Measurements from ENCODE around the gene KIF18B. TPM values are rescaled to one million over a fixed set of nuclear protein-coding genes. Genes with fewer than 3 reads are reported as not detected.

KIF18B gene
- total RNA-seq, 1 experiment from 2014 or later = 82.2 TPM

DNA sequence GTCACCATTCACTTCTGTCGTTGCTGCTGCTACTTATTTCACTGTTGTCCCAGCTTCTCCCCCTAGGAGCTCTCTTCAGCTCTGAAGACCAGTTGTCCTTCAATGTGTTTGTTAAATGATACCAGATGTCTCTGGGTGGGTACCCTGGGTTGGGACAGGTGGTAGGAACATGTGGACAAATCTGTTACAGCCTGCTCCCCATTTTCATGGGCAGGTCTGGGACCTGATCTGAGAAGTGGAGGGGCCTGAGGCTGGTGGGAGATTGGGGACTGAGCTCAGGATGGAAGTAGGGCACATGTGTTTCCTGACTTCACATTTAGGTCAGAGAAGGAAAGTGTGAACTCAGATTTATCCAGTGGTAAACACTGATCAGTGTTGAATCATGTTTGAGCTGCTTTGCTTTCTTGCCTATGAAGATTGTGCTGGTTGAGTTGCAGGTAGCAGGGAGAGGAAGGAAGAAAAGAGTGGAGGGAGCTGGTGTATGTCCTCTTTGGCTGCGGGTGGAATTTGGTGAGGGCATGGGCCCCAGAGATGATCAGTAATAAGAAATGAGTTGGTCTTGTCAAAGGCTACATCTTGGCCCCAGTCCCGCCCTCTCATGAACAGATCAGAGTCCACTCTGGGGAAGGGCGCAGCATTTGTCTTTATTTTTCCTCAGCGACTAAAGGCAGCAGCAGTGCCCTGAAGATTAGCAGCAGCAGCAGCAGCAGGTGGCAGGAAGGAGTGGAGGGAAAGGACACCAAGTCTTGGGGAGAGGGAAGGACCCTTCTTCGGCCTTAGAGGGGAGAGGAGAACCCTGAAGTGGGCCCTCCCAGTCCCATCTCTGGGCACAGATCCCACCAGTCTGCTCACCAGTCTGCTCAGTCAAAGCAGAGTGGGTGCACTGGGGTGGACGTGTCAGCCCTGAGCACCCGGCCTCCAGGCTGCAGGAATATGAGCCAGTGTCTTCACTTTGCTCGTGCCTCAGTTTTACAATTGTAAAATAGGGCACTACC, 42.3 kb downstream of the KIF18B start:
- POLR2A ChIA-PET = no interaction called here
- TF ChIP-seq ATF1 (CRISPR knock-in tag; IDR thresholded peaks at IDR 0.05) (no peak), ZNF512 (CRISPR knock-in tag; IDR thresholded peaks at IDR 0.05; ENCODE audit: borderline replicate concordance) (no peak), FOXK1 (CRISPR knock-in tag; IDR thresholded peaks at IDR 0.05) (no peak), NFE2L1 (CRISPR knock-in tag; IDR thresholded peaks at IDR 0.05) (no peak), PREB (CRISPR knock-in tag; IDR thresholded peaks at IDR 0.05; ENCODE audit: borderline replicate concordance) (no peak), ZNF263 (CRISPR knock-in tag; IDR thresholded peaks at IDR 0.05; ENCODE audit: low read depth) (no peak), EMX1 (CRISPR knock-in tag; IDR thresholded peaks at IDR 0.05) (no peak), CBFB (CRISPR knock-in tag; IDR thresholded peaks at IDR 0.05; ENCODE audit: low read depth) (no peak), ZNF317 (CRISPR knock-in tag; IDR thresholded peaks at IDR 0.05; ENCODE audit: borderline replicate concordance, low read depth) (no peak), AFF4 (CRISPR knock-in tag; IDR thresholded peaks at IDR 0.05; ENCODE audit: borderline replicate concordance) (no peak), TEAD1 (CRISPR knock-in tag; IDR thresholded peaks at IDR 0.05) (no peak), GABPB1 (CRISPR knock-in tag; IDR thresholded peaks at IDR 0.05) (no peak), CREM (CRISPR knock-in tag; IDR thresholded peaks at IDR 0.05) (no peak)
- TF ChIP-seq, protein P1, sequence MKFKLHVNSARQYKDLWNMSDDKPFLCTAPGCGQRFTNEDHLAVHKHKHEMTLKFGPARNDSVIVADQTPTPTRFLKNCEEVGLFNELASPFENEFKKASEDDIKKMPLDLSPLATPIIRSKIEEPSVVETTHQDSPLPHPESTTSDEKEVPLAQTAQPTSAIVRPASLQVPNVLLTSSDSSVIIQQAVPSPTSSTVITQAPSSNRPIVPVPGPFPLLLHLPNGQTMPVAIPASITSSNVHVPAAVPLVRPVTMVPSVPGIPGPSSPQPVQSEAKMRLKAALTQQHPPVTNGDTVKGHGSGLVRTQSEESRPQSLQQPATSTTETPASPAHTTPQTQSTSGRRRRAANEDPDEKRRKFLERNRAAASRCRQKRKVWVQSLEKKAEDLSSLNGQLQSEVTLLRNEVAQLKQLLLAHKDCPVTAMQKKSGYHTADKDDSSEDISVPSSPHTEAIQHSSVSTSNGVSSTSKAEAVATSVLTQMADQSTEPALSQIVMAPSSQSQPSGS (CRISPR knock-in tag; IDR thresholded peaks at IDR 0.05; ENCODE audit: borderline replicate concordance, low read depth) = no peak
- TF ChIP-seq, protein P2, sequence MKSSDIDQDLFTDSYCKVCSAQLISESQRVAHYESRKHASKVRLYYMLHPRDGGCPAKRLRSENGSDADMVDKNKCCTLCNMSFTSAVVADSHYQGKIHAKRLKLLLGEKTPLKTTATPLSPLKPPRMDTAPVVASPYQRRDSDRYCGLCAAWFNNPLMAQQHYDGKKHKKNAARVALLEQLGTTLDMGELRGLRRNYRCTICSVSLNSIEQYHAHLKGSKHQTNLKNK (CRISPR knock-in tag; IDR thresholded peaks at IDR 0.05) = no peak
- TF ChIP-seq, protein P3, sequence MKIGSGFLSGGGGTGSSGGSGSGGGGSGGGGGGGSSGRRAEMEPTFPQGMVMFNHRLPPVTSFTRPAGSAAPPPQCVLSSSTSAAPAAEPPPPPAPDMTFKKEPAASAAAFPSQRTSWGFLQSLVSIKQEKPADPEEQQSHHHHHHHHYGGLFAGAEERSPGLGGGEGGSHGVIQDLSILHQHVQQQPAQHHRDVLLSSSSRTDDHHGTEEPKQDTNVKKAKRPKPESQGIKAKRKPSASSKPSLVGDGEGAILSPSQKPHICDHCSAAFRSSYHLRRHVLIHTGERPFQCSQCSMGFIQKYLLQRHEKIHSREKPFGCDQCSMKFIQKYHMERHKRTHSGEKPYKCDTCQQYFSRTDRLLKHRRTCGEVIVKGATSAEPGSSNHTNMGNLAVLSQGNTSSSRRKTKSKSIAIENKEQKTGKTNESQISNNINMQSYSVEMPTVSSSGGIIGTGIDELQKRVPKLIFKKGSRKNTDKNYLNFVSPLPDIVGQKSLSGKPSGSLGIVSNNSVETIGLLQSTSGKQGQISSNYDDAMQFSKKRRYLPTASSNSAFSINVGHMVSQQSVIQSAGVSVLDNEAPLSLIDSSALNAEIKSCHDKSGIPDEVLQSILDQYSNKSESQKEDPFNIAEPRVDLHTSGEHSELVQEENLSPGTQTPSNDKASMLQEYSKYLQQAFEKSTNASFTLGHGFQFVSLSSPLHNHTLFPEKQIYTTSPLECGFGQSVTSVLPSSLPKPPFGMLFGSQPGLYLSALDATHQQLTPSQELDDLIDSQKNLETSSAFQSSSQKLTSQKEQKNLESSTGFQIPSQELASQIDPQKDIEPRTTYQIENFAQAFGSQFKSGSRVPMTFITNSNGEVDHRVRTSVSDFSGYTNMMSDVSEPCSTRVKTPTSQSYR (CRISPR knock-in tag; IDR thresholded peaks at IDR 0.05) = no peak
- TF ChIP-seq, protein P4, sequence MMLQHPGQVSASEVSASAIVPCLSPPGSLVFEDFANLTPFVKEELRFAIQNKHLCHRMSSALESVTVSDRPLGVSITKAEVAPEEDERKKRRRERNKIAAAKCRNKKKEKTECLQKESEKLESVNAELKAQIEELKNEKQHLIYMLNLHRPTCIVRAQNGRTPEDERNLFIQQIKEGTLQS (CRISPR knock-in tag; conservative IDR thresholded peaks at IDR 0.05) = no peak

More for the DNA sequence above, 42.3 kb downstream of the KIF18B start:
- Mint-ChIP-seq H3K36me3 (no peaks in the 10 kb centered on the region), H3K27ac (no peak overlapping the region), H3K9me3 (no peaks in the 10 kb centered on the region), H3K27me3 (ENCODE audit: low read depth) (peaks cover 10% of the 10 kb centered on the region), H3K4me3 (no peak overlapping the region), H3K4me1 (peaks cover 6% of the 10 kb centered on the region)
- ATAC-seq = no peak
- CTCF ChIA-PET = interaction anchor here (1.1 to 1.4 kb wide), 2 partner anchors 15 to 26 kb away, joined by 3 to 6 read pairs; no protein-coding TSS in a partner anchor
- DNase-seq (ENCODE audit: low spot score) = no peak
